VCaP (cell line): Measurements from ENCODE around the gene MAFF.

Source experiments
- H3K27ac ChIP-seq: fragments of 450-650 bp; 2 replicates; pipeline ENCODE4 v1.5.1; 2017
- TF ChIP-seq, protein P1 (sequence below): fragments of 450-650 bp; conservative IDR thresholded peaks from 2 replicates; pipeline ENCODE4 v1.5.1; 2017; ENCODE audit warnings: mild to moderate bottlenecking, moderate library complexity

The MAFF gene

DNA sequence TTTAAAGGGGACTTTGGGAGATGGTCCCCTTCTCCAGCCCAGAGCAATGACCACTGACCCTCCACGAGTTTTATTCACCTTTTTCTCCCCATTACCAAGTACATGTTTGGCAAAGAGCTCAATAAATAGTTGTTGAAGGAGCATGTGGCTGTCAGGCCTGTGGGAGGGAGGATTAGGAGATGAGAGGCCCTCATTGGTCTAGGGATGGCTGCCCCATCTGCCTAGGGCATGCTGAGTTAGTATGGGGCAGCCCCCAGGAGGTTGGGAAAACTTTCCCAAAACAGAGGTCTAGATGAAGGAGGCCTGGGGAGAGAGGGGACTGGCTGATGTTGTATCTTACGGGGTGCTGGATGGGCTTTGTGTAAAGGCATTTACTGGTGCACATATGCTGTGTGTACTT lies 10.6 kb downstream of the MAFF start:
- TF ChIP-seq, protein P1, sequence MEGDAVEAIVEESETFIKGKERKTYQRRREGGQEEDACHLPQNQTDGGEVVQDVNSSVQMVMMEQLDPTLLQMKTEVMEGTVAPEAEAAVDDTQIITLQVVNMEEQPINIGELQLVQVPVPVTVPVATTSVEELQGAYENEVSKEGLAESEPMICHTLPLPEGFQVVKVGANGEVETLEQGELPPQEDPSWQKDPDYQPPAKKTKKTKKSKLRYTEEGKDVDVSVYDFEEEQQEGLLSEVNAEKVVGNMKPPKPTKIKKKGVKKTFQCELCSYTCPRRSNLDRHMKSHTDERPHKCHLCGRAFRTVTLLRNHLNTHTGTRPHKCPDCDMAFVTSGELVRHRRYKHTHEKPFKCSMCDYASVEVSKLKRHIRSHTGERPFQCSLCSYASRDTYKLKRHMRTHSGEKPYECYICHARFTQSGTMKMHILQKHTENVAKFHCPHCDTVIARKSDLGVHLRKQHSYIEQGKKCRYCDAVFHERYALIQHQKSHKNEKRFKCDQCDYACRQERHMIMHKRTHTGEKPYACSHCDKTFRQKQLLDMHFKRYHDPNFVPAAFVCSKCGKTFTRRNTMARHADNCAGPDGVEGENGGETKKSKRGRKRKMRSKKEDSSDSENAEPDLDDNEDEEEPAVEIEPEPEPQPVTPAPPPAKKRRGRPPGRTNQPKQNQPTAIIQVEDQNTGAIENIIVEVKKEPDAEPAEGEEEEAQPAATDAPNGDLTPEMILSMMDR, result no peak
- H3K27ac ChIP-seq, result no peak overlapping the region

DNA sequence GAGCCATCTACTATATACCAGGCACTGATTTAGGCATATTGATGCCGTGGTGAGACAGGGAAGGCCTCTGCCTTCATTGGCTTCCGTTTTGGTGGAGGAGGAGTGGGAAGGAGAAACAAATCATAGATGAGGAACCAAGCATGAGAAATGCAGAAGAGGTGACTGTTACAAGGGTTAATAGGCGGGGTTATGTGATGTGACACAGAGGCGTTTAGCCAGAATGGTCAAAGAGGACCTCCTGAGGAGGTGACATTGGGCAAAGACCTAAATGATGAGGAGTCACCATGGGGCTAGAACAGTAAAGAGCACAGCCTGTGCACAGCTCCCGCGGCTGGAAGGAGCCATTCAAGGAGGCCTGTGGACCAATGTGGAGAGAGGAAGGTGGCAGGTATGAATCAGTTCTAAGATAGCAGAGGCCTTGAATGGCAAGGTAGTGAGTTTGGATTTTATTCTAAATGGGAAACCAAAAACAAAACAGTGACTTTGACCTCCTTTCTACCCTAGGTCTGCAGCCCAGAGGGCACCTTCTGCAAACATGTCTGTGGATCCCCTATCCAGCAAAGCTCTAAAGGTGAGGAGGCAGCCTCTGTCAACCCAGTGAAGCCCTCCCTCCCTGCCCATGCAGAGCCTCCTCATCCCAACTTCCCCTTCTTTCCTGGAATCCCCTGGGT lies 11.7 kb downstream of the MAFF start:
- no peak overlapping the region for H3K27ac ChIP-seq
- TF ChIP-seq, protein P1, result no peak

DNA sequence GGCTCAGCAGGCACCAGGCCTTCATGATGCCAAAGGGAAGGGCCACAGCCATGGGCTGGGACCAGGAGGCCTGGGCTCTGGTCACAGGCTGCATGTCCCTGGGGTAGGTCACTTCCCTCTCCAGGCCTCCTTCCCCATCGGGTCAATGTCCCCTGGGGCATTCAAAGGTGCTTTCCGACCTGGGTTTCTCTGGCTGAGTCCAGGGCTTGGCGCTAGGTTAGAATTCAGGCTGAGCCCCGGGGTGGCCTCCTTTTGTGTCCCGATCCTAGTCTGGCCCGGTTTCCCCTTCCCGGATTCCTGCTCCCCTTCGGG lies 12.2 kb downstream of the MAFF start:
- H3K27ac ChIP-seq, result no peak overlapping the region
- TF ChIP-seq, protein P1, result no peak

DNA sequence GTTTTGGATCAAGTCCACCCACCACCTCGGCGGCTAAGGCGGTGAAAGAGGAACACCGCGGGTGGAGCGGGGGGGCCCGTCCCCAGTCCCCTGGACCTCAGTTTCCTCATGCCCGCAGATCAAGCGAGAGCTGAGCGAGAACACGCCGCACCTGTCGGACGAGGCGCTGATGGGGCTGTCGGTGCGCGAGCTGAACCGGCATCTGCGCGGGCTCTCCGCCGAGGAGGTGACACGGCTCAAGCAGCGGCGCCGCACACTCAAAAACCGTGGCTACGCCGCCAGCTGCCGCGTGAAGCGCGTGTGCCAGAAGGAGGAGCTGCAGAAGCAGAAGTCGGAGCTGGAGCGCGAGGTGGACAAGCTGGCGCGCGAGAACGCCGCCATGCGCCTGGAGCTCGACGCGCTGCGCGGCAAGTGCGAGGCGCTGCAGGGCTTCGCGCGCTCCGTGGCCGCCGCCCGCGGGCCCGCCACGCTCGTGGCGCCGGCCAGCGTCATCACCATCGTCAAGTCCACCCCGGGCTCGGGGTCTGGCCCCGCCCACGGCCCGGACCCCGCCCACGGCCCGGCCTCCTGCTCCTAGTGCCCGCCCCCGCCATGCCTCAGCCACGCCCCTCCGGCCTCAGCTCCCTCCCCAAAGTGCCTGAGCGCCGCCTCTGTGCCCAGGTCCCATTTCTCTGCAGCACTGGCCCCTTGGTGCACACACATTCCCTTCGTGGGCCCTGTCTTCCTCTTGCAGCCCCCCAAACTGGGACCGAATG lies 12.7 kb downstream of the MAFF start:
- H3K27ac ChIP-seq, result no peak overlapping the region
- TF ChIP-seq, protein P1, result no peak

DNA sequence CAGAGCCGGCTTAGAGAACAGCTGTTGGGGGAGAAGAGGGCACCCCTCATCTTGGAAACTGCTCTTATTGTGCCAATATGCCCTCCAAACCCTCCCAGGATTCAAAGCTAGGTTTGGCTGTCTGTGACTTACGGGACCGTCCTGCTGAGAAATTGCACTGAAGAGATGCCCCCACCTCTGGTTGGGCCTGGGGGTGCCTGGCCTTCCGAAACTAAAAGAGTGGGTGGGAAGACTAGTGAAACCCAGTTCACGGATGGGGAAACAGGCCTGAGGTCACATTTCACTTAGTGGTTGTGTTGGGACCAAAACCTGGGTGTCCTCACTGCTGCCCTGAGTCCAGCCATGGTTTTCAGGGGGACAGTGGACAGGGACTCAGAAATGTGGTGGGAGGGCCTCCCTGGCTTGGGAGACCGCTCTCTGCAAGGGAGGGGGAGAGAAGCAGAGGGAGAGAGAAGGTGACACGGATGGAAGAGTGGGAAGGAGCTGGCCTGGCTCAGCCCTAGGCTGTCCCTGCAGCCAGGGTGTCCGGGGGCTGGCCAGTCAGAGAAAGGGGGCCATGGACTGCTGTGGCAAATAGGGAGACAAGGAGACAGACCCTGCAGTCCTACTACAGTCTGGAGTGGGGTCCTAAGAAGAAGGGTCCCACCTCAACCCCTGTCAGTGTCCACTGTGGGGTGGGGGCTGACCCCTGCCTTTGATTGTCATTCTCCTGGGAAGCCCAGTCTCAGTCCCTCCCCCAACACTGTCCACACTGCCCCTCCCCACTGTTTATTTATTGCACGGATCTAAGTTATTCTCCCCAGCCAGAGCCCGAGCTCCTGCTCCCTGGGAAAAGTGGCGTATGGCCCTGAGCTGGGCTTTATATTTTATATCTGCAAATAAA lies 13.6 kb downstream of the MAFF start:
- no peak overlapping the region for H3K27ac ChIP-seq
- TF ChIP-seq, protein P1, result no peak

DNA sequence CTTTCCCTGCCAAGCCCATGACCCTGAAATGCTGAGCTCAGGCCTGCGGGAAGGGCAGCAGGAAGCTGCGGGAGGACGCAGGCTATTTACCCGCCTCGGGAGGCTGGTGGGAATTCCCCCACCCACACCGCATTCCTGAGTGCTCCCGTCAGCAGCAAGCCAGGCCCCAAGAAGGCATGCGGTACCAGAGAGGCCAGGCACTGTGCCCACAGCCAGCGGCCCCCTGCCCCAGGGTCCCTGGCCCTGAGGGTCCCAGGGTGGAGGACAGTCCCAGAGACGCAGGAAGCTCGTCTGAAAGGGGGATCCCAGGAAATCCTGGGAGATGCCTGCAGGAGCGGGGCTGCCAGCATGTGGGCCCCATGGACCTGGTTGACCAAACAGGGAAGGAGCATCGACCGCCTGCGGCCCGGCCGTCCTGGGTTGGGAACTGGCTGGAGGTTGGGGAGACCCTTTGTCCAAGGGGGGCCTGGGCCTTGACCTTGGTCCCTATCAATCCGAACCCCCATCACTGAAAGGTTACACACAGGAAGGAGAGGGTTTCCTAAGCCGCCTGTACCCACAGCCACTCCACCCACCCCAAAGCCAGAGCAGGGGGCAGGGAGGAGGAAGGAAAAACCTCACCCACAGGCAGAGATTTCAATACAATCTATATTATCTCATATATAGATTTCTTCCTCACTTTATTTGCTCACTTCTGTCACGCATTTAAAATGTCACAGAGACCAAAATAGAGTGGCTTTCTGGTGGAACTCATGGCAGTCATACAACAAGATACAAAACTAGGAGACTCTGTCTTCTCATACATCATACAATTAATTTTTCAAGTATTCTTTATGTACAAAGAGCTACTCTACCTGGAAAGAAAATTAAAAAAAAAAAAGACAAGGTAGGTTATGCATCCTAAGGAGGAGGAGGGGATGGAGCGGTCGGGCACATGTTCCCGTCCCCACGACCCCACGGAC lies 17.1 kb downstream of the MAFF start:
- TF ChIP-seq, protein P1, result no peak

More for the DNA sequence above, 17.1 kb downstream of the MAFF start:
- H3K27ac ChIP-seq, result no peak overlapping the region
